Activated T-cell treated with anti-CD3 and anti-CD28 coated beads, Interleukin-2, amount 50 U/mL, for 4 hours (primary cell): ENCODE measurements around the gene ZBTB5. TPM values are rescaled to one million over a fixed set of nuclear protein-coding genes. Genes with fewer than 3 reads are reported as not detected.

ENCODE experiments used
- ATAC-seq, 2 donors: fragments of 200-7000 bp; cut with Tn5 transposase; one replicate each; pipeline ENCODE4 v1.10.0; 2021
- DNase-seq: peaks from one replicate; pipeline ENCODE4 v3.0.0-alpha.2; 2020
- H3K27me3 Mint-ChIP-seq: one replicate; pipeline ENCODE4 v1.8.0; 2021; ENCODE audit warnings: low read depth, mixed read lengths
- H3K36me3 Mint-ChIP-seq: one replicate; pipeline ENCODE4 v1.8.0; 2022; ENCODE audit warnings: mixed read lengths; ENCODE audit not compliant: insufficient read depth
- H3K4me1 Mint-ChIP-seq: one replicate; pipeline ENCODE4 v1.8.0; 2021; ENCODE audit warnings: low read depth, mixed read lengths
- H3K4me3 Mint-ChIP-seq: one replicate; pipeline ENCODE4 v1.8.0; 2021; ENCODE audit warnings: mild to moderate bottlenecking, moderate library complexity, mixed read lengths
- H3K9me3 Mint-ChIP-seq: one replicate; pipeline ENCODE4 v1.8.0; 2021; ENCODE audit warnings: mixed read lengths
- total RNA-seq, 3 donors: library from RNA; stranded (reverse); gene quantifications; one replicate each; pipeline ENCODE4 v1.2.1, GENCODE V29; 2021

ZBTB5 gene
- total RNA-seq, 3 donors from 2014 or later = 3.9 to 5.2 (median 5.2) TPM

GRCh38 chr9:37449862-37450632 lies 15.2 kb downstream of the ZBTB5 start:
- Mint-ChIP-seq H3K36me3 (peaks cover 8% of the 10 kb centered on the region), H3K27me3 (no peaks in the 10 kb centered on the region), H3K9me3 (no peaks in the 10 kb centered on the region), H3K4me1 (peaks cover 24% of the 10 kb centered on the region), H3K4me3 (no peak overlapping the region)
- DNase-seq (no peak), ATAC-seq (no peak)

DNA sequence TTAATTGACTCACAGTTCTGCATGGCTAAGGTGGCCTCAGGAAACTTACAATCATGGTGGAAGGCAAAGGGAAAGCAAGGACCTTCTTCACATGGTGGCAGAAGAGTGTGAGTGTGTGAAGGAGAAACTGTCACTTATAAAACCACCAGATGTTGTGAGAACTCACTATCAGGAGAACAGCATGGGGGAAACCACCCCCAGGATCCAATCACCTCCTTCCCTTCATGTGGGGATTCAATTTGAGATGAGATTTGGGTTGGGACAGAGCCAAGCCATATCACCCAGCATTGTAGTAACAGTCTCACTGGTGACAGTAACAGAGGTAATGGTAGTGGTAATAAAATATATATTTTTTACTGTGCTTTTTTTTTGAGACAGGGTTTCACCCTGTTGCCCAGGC lies 18.1 kb downstream of the ZBTB5 start:
- Mint-ChIP-seq H3K4me3 (no peak overlapping the region), H3K27me3 (no peaks in the 10 kb centered on the region), H3K4me1 (peaks cover 9% of the 10 kb centered on the region), H3K36me3 (peaks cover 14% of the 10 kb centered on the region), H3K9me3 (no peaks in the 10 kb centered on the region)
- no peak for ATAC-seq
- no peak for DNase-seq

DNA sequence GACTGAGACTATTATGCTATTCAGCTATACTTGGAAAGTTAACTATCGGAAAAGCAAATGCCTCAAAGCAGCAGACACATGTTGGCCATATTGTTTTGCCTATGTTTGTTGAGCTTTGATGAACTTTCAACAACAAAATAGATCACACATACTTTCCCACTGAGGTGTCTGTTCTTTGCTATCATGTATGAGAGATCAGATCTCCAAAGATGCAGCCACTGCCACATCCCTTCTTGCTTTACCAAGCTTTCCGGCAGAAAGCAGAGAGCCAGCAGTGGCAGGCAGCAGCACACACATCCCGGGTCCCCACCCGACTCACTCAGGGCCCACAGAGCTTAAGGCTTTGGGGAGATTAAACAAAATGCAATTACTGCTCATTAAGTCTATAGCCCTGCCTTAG lies 18.8 kb downstream of the ZBTB5 start:
- Mint-ChIP-seq H3K36me3 (peaks cover 20% of the 10 kb centered on the region), H3K9me3 (no peaks in the 10 kb centered on the region), H3K4me1 (peaks cover 6% of the 10 kb centered on the region), H3K4me3 (no peak overlapping the region), H3K27me3 (no peaks in the 10 kb centered on the region)
- DNase-seq = no peak
- no peak for ATAC-seq

GRCh38 chr9:37445832-37446231 lies 19.4 kb downstream of the ZBTB5 start:
- Mint-ChIP-seq H3K9me3 (no peaks in the 10 kb centered on the region), H3K4me3 (no peak overlapping the region), H3K27me3 (no peaks in the 10 kb centered on the region), H3K36me3 (peaks cover 23% of the 10 kb centered on the region), H3K4me1 (peaks cover 6% of the 10 kb centered on the region)
- DNase-seq = no peak
- ATAC-seq = no peak

DNA sequence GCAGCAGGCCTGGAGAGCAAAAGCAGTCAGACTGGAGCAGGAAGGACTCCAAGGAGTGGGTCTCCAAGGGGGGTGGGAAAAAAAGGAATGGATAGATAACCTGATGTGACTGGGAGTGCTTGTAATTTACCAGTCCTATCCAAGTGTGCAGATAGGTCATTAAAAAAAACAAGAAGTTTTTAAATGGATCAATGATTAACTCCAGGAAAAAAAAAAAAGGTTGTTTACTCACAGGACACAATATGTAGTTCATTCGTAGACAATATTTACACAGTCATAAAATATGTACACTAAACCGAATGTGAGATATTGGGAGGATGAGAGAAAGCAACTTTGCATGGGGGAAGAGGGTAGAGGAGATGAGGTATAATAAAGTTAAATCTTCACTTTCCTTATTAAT lies 20.4 kb downstream of the ZBTB5 start:
- Mint-ChIP-seq H3K36me3 (peaks cover 20% of the 10 kb centered on the region), H3K4me1 (peaks cover 6% of the 10 kb centered on the region), H3K27me3 (no peaks in the 10 kb centered on the region), H3K9me3 (no peaks in the 10 kb centered on the region), H3K4me3 (no peak overlapping the region)
- ATAC-seq (no peak), DNase-seq (no peak)

DNA sequence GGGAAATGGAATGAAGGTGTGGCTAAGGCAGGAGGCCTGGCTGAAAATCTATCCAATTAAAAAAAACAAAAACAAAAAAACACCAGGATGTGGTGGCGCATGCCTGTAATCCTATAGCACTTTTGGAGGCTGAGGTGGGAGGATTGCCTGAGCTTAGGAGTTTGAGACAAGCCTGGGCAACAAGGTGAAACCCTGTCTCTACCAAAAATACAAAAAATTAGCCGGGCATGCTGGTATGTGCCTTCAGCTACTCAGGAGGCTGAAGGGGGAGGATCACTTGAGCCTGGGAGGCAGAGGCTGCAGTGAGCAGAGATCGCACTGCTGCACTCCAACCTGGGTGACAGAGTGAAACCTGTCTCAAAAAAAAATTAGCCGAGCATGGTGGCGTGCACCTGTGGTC lies 21.7 kb downstream of the ZBTB5 start:
- DNase-seq (no peak), ATAC-seq (no peak)
- Mint-ChIP-seq H3K36me3 (peaks cover 23% of the 10 kb centered on the region), H3K9me3 (no peaks in the 10 kb centered on the region), H3K4me3 (no peak overlapping the region), H3K27me3 (no peaks in the 10 kb centered on the region), H3K4me1 (peaks cover 6% of the 10 kb centered on the region)

- Mint-ChIP-seq H3K9me3 (no peaks in the 10 kb centered on the region), H3K4me1 (peaks cover 6% of the 10 kb centered on the region), H3K27me3 (no peaks in the 10 kb centered on the region), H3K36me3 (peaks cover 26% of the 10 kb centered on the region), H3K4me3 (no peak overlapping the region)
- DNase-seq (no peak), ATAC-seq (no peak)
Observed at GRCh38 chr9:37442556-37442955, 22.7 kb downstream of the ZBTB5 start.

DNA sequence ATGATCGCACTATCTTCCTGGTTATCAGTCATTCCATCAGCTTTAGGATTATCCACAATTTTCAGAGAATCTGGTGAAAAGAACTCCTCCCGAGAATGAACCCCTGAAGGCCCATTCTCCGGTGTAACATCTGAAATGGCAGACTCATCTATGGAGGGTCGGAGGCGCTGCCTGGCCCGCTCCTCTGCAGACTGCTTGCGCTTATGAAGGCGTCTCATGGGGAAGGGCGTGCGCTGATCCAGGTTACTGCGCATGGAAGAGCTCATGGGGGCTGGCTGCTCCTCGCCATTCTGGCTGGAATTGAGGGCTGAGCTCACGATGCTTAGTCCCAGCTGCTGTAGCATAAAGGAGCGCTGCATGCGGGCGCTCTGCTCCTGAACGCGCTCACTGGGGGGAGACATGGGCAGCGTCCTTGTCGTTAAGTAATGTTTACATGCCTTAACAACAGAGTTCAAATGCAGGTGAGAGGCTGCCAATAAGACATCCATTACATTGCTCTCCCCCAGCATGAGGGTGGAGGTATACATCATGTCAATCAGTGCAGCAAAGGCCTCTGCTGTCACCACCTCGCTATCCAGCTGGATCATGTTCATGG lies 23.4 kb downstream of the ZBTB5 start:
- Mint-ChIP-seq H3K4me1 (peaks cover 6% of the 10 kb centered on the region), H3K36me3 (peaks cover 30% of the 10 kb centered on the region), H3K4me3 (no peak overlapping the region), H3K9me3 (no peaks in the 10 kb centered on the region), H3K27me3 (no peaks in the 10 kb centered on the region)
- DNase-seq (no peak), ATAC-seq (no peak)

DNA sequence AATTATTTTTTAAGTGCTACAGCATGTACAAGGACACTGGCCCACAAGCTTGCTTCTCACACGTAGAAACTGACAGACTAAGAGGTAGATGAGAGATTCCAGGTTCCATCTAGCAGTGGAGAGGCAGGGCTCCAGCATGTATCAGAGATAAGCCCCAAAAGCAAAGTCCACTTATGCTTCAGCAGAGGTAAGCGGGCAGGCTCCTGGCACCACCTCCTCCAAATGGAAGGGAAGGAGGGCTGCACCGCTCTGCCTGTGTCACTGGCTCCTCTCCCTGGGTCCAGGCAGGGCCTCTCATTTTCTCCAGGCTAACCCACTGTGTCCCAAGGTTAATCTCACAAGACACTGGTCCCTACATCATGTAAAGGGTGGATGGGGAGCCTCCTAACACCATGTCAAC lies 26.9 kb downstream of the ZBTB5 start:
- Mint-ChIP-seq H3K4me1 (no peaks in the 10 kb centered on the region), H3K27me3 (no peaks in the 10 kb centered on the region), H3K9me3 (no peaks in the 10 kb centered on the region), H3K36me3 (peaks cover 34% of the 10 kb centered on the region), H3K4me3 (no peak overlapping the region)
- DNase-seq (no peak), ATAC-seq (no peak)

- ATAC-seq (no peak), DNase-seq (no peak)
- Mint-ChIP-seq H3K4me1 (peaks cover 3% of the 10 kb centered on the region), H3K36me3 (peaks cover 36% of the 10 kb centered on the region), H3K27me3 (no peaks in the 10 kb centered on the region), H3K9me3 (no peaks in the 10 kb centered on the region), H3K4me3 (no peak overlapping the region)
Observed at GRCh38 chr9:37437621-37438020, 27.6 kb downstream of the ZBTB5 start.

- Mint-ChIP-seq H3K4me3 (no peak overlapping the region), H3K9me3 (no peaks in the 10 kb centered on the region), H3K36me3 (peaks cover 32% of the 10 kb centered on the region), H3K4me1 (peaks cover 3% of the 10 kb centered on the region), H3K27me3 (no peaks in the 10 kb centered on the region)
- ATAC-seq (no peak), DNase-seq (no peak)
Observed at GRCh38 chr9:37437010-37437409, 28.2 kb downstream of the ZBTB5 start.

DNA sequence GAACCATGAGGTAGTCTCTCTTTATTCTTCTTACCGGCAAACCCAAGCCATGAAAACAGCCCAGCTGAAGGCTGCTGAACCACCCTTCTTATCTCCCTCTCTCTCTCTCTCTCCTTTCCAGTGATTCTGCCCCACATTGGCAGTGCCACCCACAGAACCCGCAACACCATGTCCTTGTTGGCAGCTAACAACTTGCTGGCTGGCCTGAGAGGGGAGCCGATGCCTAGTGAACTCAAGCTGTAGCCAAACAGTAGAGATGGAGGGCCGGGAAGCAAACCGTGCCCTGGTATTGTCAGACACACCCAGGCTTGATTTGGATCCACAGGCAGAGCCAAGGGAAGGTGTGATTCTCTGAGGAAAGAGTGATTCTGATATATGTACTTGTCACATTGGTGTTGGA lies 28.7 kb downstream of the ZBTB5 start:
- H3K36me3 Mint-ChIP-seq = peaks cover 27% of the 10 kb centered on the region
- ATAC-seq (no peak), DNase-seq (no peak)
- H3K9me3 Mint-ChIP-seq = no peaks in the 10 kb centered on the region
- no peaks in the 10 kb centered on the region for H3K27me3 Mint-ChIP-seq
- H3K4me1 Mint-ChIP-seq = peaks cover 3% of the 10 kb centered on the region
- no peak overlapping the region for H3K4me3 Mint-ChIP-seq

DNA sequence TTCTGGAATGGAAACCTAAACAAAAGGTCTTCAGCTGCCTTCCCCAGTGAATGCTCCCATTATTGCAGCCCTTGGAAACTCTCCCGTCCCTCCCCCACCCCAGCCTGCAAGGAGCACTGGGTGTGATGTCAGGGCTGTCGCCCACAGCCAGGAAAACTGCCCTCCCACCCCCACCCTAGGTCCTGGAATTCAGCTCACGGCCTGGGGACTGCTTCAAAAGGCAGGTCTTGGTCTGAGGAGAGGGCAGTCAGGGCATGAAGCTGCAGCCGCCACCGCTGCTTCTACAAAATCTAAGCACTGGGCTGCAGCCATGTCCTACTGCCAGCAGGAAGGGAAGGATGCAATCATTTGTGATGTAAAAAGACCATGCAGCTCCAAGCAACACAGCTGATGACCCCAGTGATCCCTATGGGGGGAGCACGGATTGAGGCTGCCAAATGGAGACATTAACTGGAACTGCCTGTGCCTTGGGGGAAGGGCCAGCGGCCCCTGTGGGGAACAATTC lies 31.3 kb downstream of the ZBTB5 start:
- Mint-ChIP-seq H3K4me3 (no peak overlapping the region), H3K9me3 (no peaks in the 10 kb centered on the region), H3K36me3 (peaks cover 19% of the 10 kb centered on the region), H3K4me1 (peaks cover 3% of the 10 kb centered on the region), H3K27me3 (no peaks in the 10 kb centered on the region)
- ATAC-seq (no peak), DNase-seq (no peak)

GRCh38 chr9:37432020-37432419 lies 33.2 kb downstream of the ZBTB5 start:
- H3K4me1 Mint-ChIP-seq = peaks cover 3% of the 10 kb centered on the region
- peaks cover 16% of the 10 kb centered on the region for H3K36me3 Mint-ChIP-seq
- H3K9me3 Mint-ChIP-seq = no peaks in the 10 kb centered on the region
- DNase-seq (no peak), ATAC-seq (no peak)
- H3K4me3 Mint-ChIP-seq = no peak overlapping the region
- H3K27me3 Mint-ChIP-seq = no peaks in the 10 kb centered on the region
